Heart left ventricle (tissue), 16 donors: ENCODE data around the gene CDH13. TPM values are rescaled to one million over a fixed set of nuclear protein-coding genes. Genes with fewer than 3 reads are reported as not detected.

ENCODE experiments used
- ATAC-seq, 4 donors: fragments of 200-7000 bp; cut with Tn5 transposase; one replicate each; pipeline ENCODE4 v1.9.1; 2020 to 2022; ENCODE audit warnings: moderate library complexity in 4 of 4, mild to moderate bottlenecking in 3 of 4, moderate number of reproducible peaks in 1 of 4
- DNase-seq, 5 donors: peaks; one replicate each; pipeline ENCODE4 v3.0.0-alpha.2; 2020
- H3K27ac ChIP-seq, 12 donors: fragments of 200-600 bp; sonication (generic) in 4 of 12; one replicate each; pipeline versions ENCODE4 v1.5.0 to v1.8.0; 2016 to 2022; ENCODE audit warnings: mild to moderate bottlenecking in 2 of 12
- H3K27me3 ChIP-seq, 9 donors: fragments of 200-600 bp; sonication (generic) in 2 of 9; one replicate each; pipeline versions ENCODE4 v1.5.1 to v1.8.0; 2016 to 2022; ENCODE audit warnings: mild to moderate bottlenecking in 3 of 9
- H3K36me3 ChIP-seq, 9 donors: fragments of 200-600 bp; sonication (generic) in 2 of 9; one replicate each; pipeline versions ENCODE4 v1.5.0 to v1.8.0; 2018 to 2022; ENCODE audit warnings: mild to moderate bottlenecking in 2 of 9
- H3K4me1 ChIP-seq, 12 donors: fragments of 200-600 bp; sonication (generic) in 4 of 12; one replicate each; pipeline versions ENCODE4 v1.5.0 to v1.8.0; 2016 to 2022; ENCODE audit warnings: mild to moderate bottlenecking in 3 of 12
- H3K4me3 ChIP-seq, 12 donors: fragments of 200-600 bp; sonication (generic) in 4 of 12; one replicate each; pipeline versions ENCODE4 v1.5.0 to v1.8.0; 2017 to 2022; ENCODE audit warnings: mild to moderate bottlenecking in 9 of 12, moderate library complexity in 4 of 12
- H3K9me3 ChIP-seq, 12 donors: fragments of 200-600 bp; sonication (generic) in 4 of 12; one replicate each; pipeline versions ENCODE4 v1.5.0 to v1.8.0; 2016 to 2022; ENCODE audit warnings: mild to moderate bottlenecking in 1 of 12
- POLR2A ChIP-seq, 2 donors: fragments of 450-650 bp; IDR thresholded peaks; one replicate each; pipeline ENCODE4 v1.6.1; 2017; ENCODE audit warnings: antibody characterized with exemption in 2 of 2, mild to moderate bottlenecking in 2 of 2, moderate library complexity in 2 of 2
- WGBS, 4 donors: extraction: QIAGEN DNeasy Blood & Tissue Kit in 2 of 4; methylation state at CpG; one replicate each; pipeline versions ENCODE4 v1.1.5 to v1.1.7; 2013 to 2018; 5-methylcytosine and 5-hydroxymethylcytosine counted together
- intact Hi-C, 10 donors: fragments of 100-400 bp; cut with DNase I; formaldehyde crosslinking; loops; one replicate each; pipeline versions ENCODE4 v1.11.1 to v1.14.2; 2022
- polyA plus RNA-seq, 2 donors: library from polyadenylated mRNA; stranded (reverse); fragments of 200-250 nt; gene quantifications; one replicate each; pipeline ENCODE4 v1.2.3, GENCODE V29; 2013
- total RNA-seq, 9 donors: library from RNA; depleted of rRNA in 2 of 9; stranded (reverse); fragments of >200 nt in 2 of 9; fragmentation: NEBNext Ultra II Directional in 3 of 9; extraction: Animal tissue kit (Norgen Biotek cat#: 25700) in 3 of 9; gene quantifications; one replicate each; pipeline versions ENCODE4 v1.1.0 to v1.2.4, GENCODE V29; 2016 to 2023
- TF ChIP-seq, protein P1 (sequence below), 12 donors: fragments of 200-600 bp; sonication (generic) in 4 of 12; IDR thresholded peaks; one replicate each; pipeline versions ENCODE4 v1.5.0 to v1.8.0; 2018 to 2022; ENCODE audit warnings: antibody characterized with exemption in 12 of 12, mild to moderate bottlenecking in 5 of 12
- donor health status: ischemic (EF 13 %, LVEDD 7.1; RV severe dilation, severe dysfunction).
- donor health status: healthy with polysubstance abuse.
- donor health status: DM: no; HTN: yes; CAD: no.
- donor health status: DM: no; HTN: no; CAD: no.
- donor health status: ischemic (EF 25% LVEDD 6.9; RV normal size, moderate dysfunction).
- donor health status: ischemic (EF 25% LVEDD 5.7; RV mildly dilated, moderate dysfunction).
- donor health status: healthy.
- donor health status: DM: yes; HTN: yes; CAD: no.
- donor health status: ischemic (EF 35%, LVEDD 5.7; RV mildly dilated, moderate dysfunction).
- donor health status: nonischemic (EF 11% LVEDD 7.7; RV severe dilation, severe dysfunction).
- donor health status: DM: yes; HTN: yes; CAD: no.
- donor health status: PGD.
- donor health status: ischemic (EF 29% LVEDD 5.4; RV normal size, mild dysfunction).
- donor health status: nonischemic (EF 23%, LVEDD 6.1; RV moderate dilation, normal function).

CDH13 gene
- total and polyA plus RNA-seq, 11 donors: 15.0 to 172 (median 137) TPM

DNA sequence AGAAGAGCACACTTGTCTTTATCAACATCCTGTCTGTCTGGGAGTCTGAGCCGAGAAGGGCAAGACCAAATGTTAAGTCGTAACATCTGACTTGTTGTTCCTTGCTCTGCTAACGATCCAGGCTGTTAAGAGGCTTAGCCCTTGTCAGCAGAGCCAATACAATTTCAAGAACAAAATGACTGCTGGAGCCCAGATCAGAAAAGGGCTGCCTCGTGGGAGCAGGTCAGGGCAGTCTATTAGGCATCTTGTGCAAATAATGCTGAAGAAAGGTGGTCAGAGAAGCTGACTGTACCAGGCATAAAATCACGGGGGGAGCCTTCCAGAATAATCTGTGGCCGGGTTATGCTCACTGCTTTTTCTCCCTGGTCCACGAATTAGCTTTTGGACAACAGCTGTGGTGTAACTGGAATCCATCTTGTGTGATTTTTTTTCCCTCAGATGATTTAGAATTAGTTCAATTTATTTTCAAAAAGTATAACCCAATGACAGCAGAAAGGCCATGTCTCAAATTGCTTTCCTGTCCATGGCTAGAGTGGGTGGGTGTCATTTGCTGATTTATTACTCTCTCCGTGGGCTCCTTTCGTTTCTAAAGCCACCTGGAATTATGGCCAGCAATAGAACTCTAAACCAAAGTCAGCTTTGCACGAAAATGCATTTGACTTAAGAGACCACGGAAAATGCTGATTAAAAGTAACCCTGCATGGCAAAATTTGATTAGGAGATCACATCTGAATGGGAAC, 959.9 kb downstream of the CDH13 start:
- no peak overlapping the region for H3K27ac ChIP-seq
- ATAC-seq: no peak
- H3K4me1 ChIP-seq: no peaks in the 10 kb centered on the region
- no peaks in the 10 kb centered on the region for H3K9me3 ChIP-seq
- H3K4me3 ChIP-seq: no peak overlapping the region
- WGBS, 4 donors: 68 to 70% (median 70%) methylated on average over 11 of the region's 11 CpGs
- no peaks in the 10 kb centered on the region for H3K27me3 ChIP-seq
- intact Hi-C loops: no loop called here
- H3K36me3 ChIP-seq: no peaks in the 10 kb centered on the region
- TF ChIP-seq, protein P1, sequence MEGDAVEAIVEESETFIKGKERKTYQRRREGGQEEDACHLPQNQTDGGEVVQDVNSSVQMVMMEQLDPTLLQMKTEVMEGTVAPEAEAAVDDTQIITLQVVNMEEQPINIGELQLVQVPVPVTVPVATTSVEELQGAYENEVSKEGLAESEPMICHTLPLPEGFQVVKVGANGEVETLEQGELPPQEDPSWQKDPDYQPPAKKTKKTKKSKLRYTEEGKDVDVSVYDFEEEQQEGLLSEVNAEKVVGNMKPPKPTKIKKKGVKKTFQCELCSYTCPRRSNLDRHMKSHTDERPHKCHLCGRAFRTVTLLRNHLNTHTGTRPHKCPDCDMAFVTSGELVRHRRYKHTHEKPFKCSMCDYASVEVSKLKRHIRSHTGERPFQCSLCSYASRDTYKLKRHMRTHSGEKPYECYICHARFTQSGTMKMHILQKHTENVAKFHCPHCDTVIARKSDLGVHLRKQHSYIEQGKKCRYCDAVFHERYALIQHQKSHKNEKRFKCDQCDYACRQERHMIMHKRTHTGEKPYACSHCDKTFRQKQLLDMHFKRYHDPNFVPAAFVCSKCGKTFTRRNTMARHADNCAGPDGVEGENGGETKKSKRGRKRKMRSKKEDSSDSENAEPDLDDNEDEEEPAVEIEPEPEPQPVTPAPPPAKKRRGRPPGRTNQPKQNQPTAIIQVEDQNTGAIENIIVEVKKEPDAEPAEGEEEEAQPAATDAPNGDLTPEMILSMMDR (IDR thresholded peaks at IDR 0.05): no peak
- TF ChIP-seq POLR2A (IDR thresholded peaks at IDR 0.05): no peak
- DNase-seq: no peak

GRCh38 chr16:83587201-83587600, 960.4 kb downstream of the CDH13 start:
- ATAC-seq (no peak), DNase-seq (no peak)
- WGBS, 4 donors: 76 to 89% (median 86%) methylated on average over 12 of the region's 12 CpGs
- no peaks in the 10 kb centered on the region for H3K9me3 ChIP-seq
- no peaks in the 10 kb centered on the region for H3K27me3 ChIP-seq
- no peaks in the 10 kb centered on the region for H3K36me3 ChIP-seq
- no peaks in the 10 kb centered on the region for H3K4me1 ChIP-seq
- TF ChIP-seq, protein P1 (IDR thresholded peaks at IDR 0.05): no peak
- no peak for TF ChIP-seq POLR2A (IDR thresholded peaks at IDR 0.05)
- intact Hi-C loops: no loop called here
- H3K4me3 ChIP-seq: no peak overlapping the region
- H3K27ac ChIP-seq: no peak overlapping the region

- no peak for DNase-seq
- Histone ChIP-seq H3K4me3 (no peak overlapping the region), H3K27ac (no peak overlapping the region), H3K27me3 (no peaks in the 10 kb centered on the region), H3K36me3 (no peaks in the 10 kb centered on the region), H3K9me3 (no peaks in the 10 kb centered on the region), H3K4me1 (no peaks in the 10 kb centered on the region)
- WGBS, 4 donors: 88 to 95% (median 95%) methylated on average over 3 of the region's 3 CpGs
- intact Hi-C loops: no loop called here
- TF ChIP-seq, protein P1 (IDR thresholded peaks at IDR 0.05): no peak
- TF ChIP-seq POLR2A (IDR thresholded peaks at IDR 0.05): no peak
- ATAC-seq: no peak
Observed at GRCh38 chr16:83588070-83588469, 961.3 kb downstream of the CDH13 start.

DNA sequence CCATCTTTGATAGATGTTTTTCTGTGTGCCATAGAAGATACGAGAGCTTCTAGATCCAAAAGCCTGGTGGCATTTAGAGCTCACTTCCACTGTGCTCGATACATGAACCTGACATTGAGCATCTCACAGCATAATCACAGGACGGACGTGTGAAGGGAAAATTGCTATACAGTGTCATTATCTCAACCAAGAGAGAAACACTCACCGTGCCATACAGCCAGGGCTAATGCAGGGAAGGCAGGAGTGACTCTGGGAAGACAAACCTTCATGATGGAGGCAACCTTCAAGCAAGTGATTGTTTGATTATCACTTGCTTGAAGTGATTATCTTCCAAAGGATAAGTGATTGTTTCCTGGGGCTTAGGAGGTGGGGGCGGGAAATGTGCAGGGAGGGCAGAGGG, 962.8 kb downstream of the CDH13 start:
- no peak for DNase-seq
- intact Hi-C loops: no loop called here
- WGBS, 4 donors: 88 to 92% (median 90%) methylated on average over 6 of the region's 6 CpGs
- TF ChIP-seq, protein P1 (IDR thresholded peaks at IDR 0.05): no peak
- no peak for TF ChIP-seq POLR2A (IDR thresholded peaks at IDR 0.05)
- Histone ChIP-seq H3K4me1 (no peaks in the 10 kb centered on the region), H3K27ac (no peak overlapping the region), H3K4me3 (no peak overlapping the region), H3K9me3 (no peaks in the 10 kb centered on the region), H3K27me3 (no peaks in the 10 kb centered on the region), H3K36me3 (no peaks in the 10 kb centered on the region)
- ATAC-seq: no peak
